H9 (cell line): ENCODE measurements around the gene ENG. TPM values are rescaled to one million over a fixed set of nuclear protein-coding genes. Genes with fewer than 3 reads are reported as not detected.
A peak's percentile ranks its signal among the peaks of the same experiment; 100 is the strongest.

Experiments used
- DNase-seq: peaks from one replicate; pipeline ENCODE4 v3.0.0-alpha.2; 2017
- H2AFZ ChIP-seq: one replicate; pipeline ENCODE4 v1.6.1; 2013; ENCODE audit warnings: mild to moderate bottlenecking, low read length, control low read depth, moderate library complexity
- H2AK5ac ChIP-seq: 2 replicates; pipeline ENCODE4 v1.6.1; 2013; ENCODE audit warnings: low read length, control low read depth, mixed read lengths; ENCODE audit not compliant: insufficient read length
- H2BK120ac ChIP-seq: one replicate; pipeline ENCODE4 v1.6.1; 2013; ENCODE audit warnings: low read depth, mild to moderate bottlenecking, low read length, control low read depth, inconsistent platforms; ENCODE audit not compliant: poor library complexity, severe bottlenecking
- H2BK12ac ChIP-seq: 2 replicates; pipeline ENCODE4 v1.6.1; 2013; ENCODE audit warnings: low read length, control low read depth, mixed read lengths, low read depth; ENCODE audit not compliant: insufficient read length
- H2BK15ac ChIP-seq: 2 replicates; pipeline ENCODE4 v1.6.1; 2013; ENCODE audit warnings: low read depth, low read length, control low read depth
- H2BK20ac ChIP-seq: one replicate; pipeline ENCODE4 v1.6.1; 2013; ENCODE audit warnings: low read depth, mild to moderate bottlenecking, low read length, control low read depth, inconsistent platforms; ENCODE audit not compliant: poor library complexity, severe bottlenecking
- H2BK5ac ChIP-seq: 2 replicates; pipeline ENCODE4 v1.6.1; 2013; ENCODE audit warnings: low read length, control low read depth, mixed read lengths; ENCODE audit not compliant: insufficient read length
- H3K14ac ChIP-seq: 2 replicates; pipeline ENCODE4 v1.6.1; 2013; ENCODE audit warnings: low read length, control low read depth; ENCODE audit not compliant: insufficient read depth
- H3K18ac ChIP-seq: 2 replicates; pipeline ENCODE4 v1.6.1; 2013; ENCODE audit warnings: low read depth, mild to moderate bottlenecking, mixed read lengths, low read length, control low read depth; ENCODE audit not compliant: insufficient read length
- H3K23ac ChIP-seq: 2 replicates; pipeline ENCODE4 v1.6.1; 2013; ENCODE audit warnings: low read length, control low read depth, mixed read lengths, low read depth; ENCODE audit not compliant: insufficient read length
- H3K23me2 ChIP-seq: 2 replicates; pipeline ENCODE4 v1.6.1; 2013; ENCODE audit warnings: low read depth, mild to moderate bottlenecking, mixed read lengths, low read length, control low read depth; ENCODE audit not compliant: insufficient read length, poor library complexity, severe bottlenecking
- H3K27ac ChIP-seq: 2 replicates; pipeline ENCODE4 v1.5.1; 2013; ENCODE audit warnings: low read length, control low read depth, mixed read lengths, low read depth; ENCODE audit not compliant: insufficient read length
- H3K27me3 ChIP-seq: 2 replicates; pipeline ENCODE4 v1.6.1; 2013; ENCODE audit warnings: low read length, control low read depth, inconsistent platforms; ENCODE audit not compliant: insufficient read depth
- H3K4ac ChIP-seq: 2 replicates; pipeline ENCODE4 v1.6.1; 2013; ENCODE audit warnings: low read depth, mild to moderate bottlenecking, control low read depth, inconsistent platforms, low read length, moderate library complexity
- H3K4me1 ChIP-seq: 2 replicates; pipeline ENCODE4 v1.6.1; 2013; ENCODE audit warnings: low read length, control low read depth, inconsistent platforms; ENCODE audit not compliant: insufficient read depth
- H3K4me2 ChIP-seq: 2 replicates; pipeline ENCODE4 v1.6.1; 2013; ENCODE audit warnings: low read length, control low read depth, mixed read lengths; ENCODE audit not compliant: insufficient read length, insufficient read depth
- H3K56ac ChIP-seq: 2 replicates; pipeline ENCODE4 v1.6.1; 2013; ENCODE audit warnings: low read depth, mild to moderate bottlenecking, mixed read lengths, low read length, control low read depth; ENCODE audit not compliant: insufficient read length
- H3K79me1 ChIP-seq: 2 replicates; pipeline ENCODE4 v1.6.1; 2013; ENCODE audit warnings: low read depth, mild to moderate bottlenecking, moderate library complexity, low read length, control low read depth, inconsistent platforms; ENCODE audit not compliant: insufficient read depth, poor library complexity, severe bottlenecking
- H3K79me2 ChIP-seq: 2 replicates; pipeline ENCODE4 v1.6.1; 2013; ENCODE audit warnings: low read length, control low read depth, inconsistent platforms; ENCODE audit not compliant: insufficient read depth
- H3K9ac ChIP-seq: 2 replicates; pipeline ENCODE4 v1.6.1; 2013; ENCODE audit warnings: low read length, control low read depth, mixed read lengths; ENCODE audit not compliant: insufficient read length; ENCODE audit errors: extremely low read depth
- H3K9me3 ChIP-seq: one replicate; pipeline ENCODE4 v1.6.1; 2013; ENCODE audit warnings: low read depth, low read length, inconsistent platforms; ENCODE audit not compliant: control insufficient read depth
- H3T11ph ChIP-seq: one replicate; pipeline ENCODE4 v1.6.1; 2013; ENCODE audit warnings: mild to moderate bottlenecking, low read length, control low read depth, inconsistent platforms
- H4K20me1 ChIP-seq: one replicate; pipeline ENCODE4 v1.6.1; 2013; ENCODE audit not compliant: control insufficient read depth, insufficient read length, insufficient read depth
- H4K5ac ChIP-seq: 2 replicates; pipeline ENCODE4 v1.6.1; 2013; ENCODE audit warnings: low read depth, mild to moderate bottlenecking, mixed read lengths, low read length, control low read depth; ENCODE audit not compliant: insufficient read length
- H4K8ac ChIP-seq: replicated peaks from 2 replicates; pipeline ENCODE4 v1.6.1; 2013; ENCODE audit warnings: low read length, control low read depth, mixed read lengths, low read depth; ENCODE audit not compliant: insufficient read length
- H4K91ac ChIP-seq: 2 replicates; pipeline ENCODE4 v1.6.1; 2013; ENCODE audit warnings: low read depth, mild to moderate bottlenecking, moderate library complexity, mixed read lengths, low read length, control low read depth; ENCODE audit not compliant: insufficient read length
- H3K27ac Mint-ChIP-seq, 3 experiments: 2 replicates in 2 of 3; 3 replicates in 1 of 3; pipeline ENCODE4 v1.8.0; 2020 to 2021; ENCODE audit warnings: mixed read lengths in 3 of 3, mild to moderate bottlenecking in 1 of 3, moderate library complexity in 1 of 3
- H3K27me3 Mint-ChIP-seq: 2 replicates; pipeline ENCODE4 v1.8.0; 2021; ENCODE audit warnings: low read depth, mild to moderate bottlenecking, moderate library complexity, mixed read lengths
- H3K36me3 Mint-ChIP-seq, 3 experiments: 2 replicates in 2 of 3; 3 replicates in 1 of 3; pipeline ENCODE4 v1.8.0; 2020 to 2021; ENCODE audit warnings: low read depth in 3 of 3, mixed read lengths in 3 of 3; ENCODE audit not compliant: insufficient read depth in 1 of 3
- H3K4me1 Mint-ChIP-seq, 2 experiments: 2 replicates each; pipeline ENCODE4 v1.8.0; 2020; ENCODE audit warnings: mixed read lengths in 2 of 2
- H3K4me3 Mint-ChIP-seq, 2 experiments: 2 replicates in 1 of 2; 3 replicates in 1 of 2; pipeline ENCODE4 v1.8.0; 2020 to 2021; ENCODE audit warnings: mild to moderate bottlenecking in 2 of 2, mixed read lengths in 2 of 2, moderate library complexity in 1 of 2
- H3K9me3 Mint-ChIP-seq, 2 experiments: 2 replicates in 1 of 2; 3 replicates in 1 of 2; pipeline ENCODE4 v1.8.0; 2020; ENCODE audit warnings: mild to moderate bottlenecking in 2 of 2, mixed read lengths in 2 of 2, moderate library complexity in 1 of 2
- CTCF ChIP-seq: fragments of 200-600 bp; sonication (generic); conservative IDR thresholded peaks from 3 replicates; pipeline ENCODE4 v1.8.0; 2021; ENCODE audit warnings: antibody characterized with exemption, mild to moderate bottlenecking
- whole genome bisulfite sequencing: extraction: QIAGEN DNeasy Blood & Tissue Kit; methylation state at CpG from one replicate; pipeline ENCODE4 v1.1.7; 2013; ENCODE audit warnings: missing lambda C conversion rate, low lambda C conversion rate, mixed read lengths; ENCODE audit not compliant: insufficient read length; ENCODE audit errors: extremely low coverage; 5-methylcytosine and 5-hydroxymethylcytosine counted together
- total RNA-seq: library from RNA; stranded (reverse); gene quantifications from 2 replicates; pipeline ENCODE4 v1.2.1, GENCODE V29; 2021

ENG gene
- total RNA-seq, 1 experiment from 2014 or later = 2.1 TPM

- no peak overlapping the region for H2AK5ac ChIP-seq
- H3K27me3 ChIP-seq = 0 out of 2 replicates have a peak, but pooled peaks cover 2% of the 10 kb centered on the region
- H4K91ac ChIP-seq = no peak overlapping the region
- H3K4ac ChIP-seq = no peak overlapping the region
- Mint-ChIP-seq H3K36me3 (no peaks in the 10 kb centered on the region; a peak in 1 of 7 replicates), H3K4me1 (peaks cover 23 to 40% of the 10 kb centered on the region in 2 experiments), H3K4me3 (peak overlapping the region in 1 of 2 experiments; percentile 66; a peak in 3 of 5 replicates), H3K27me3 (peaks cover 24% of the 10 kb centered on the region), H3K9me3 (no peaks in the 10 kb centered on the region), H3K27ac (no peak overlapping the region)
- H3K23me2 ChIP-seq = peaks cover 7% of the 10 kb centered on the region
- H3K4me1 ChIP-seq = no peaks in the 10 kb centered on the region
- H3K4me2 ChIP-seq = no peak overlapping the region
- no peak overlapping the region for H2AFZ ChIP-seq
- no peak overlapping the region for H2BK5ac ChIP-seq
- no peak overlapping the region for H3K14ac ChIP-seq
- no peak overlapping the region for H2BK120ac ChIP-seq
- H3K56ac ChIP-seq = no peak overlapping the region
- H3K27ac ChIP-seq = no peak overlapping the region
- no peak overlapping the region for H3T11ph ChIP-seq
- H2BK12ac ChIP-seq = no peak overlapping the region
- no peak overlapping the region for H4K5ac ChIP-seq
- no peak overlapping the region for H3K23ac ChIP-seq
- no peaks in the 10 kb centered on the region for H3K9me3 ChIP-seq
- H3K18ac ChIP-seq = no peak overlapping the region
- no peaks in the 10 kb centered on the region for H4K20me1 ChIP-seq
- no peaks in the 10 kb centered on the region for H3K79me1 ChIP-seq
- DNase-seq = no peak
- no peak for TF ChIP-seq CTCF
- H3K79me2 ChIP-seq = no peaks in the 10 kb centered on the region
- no CpG with 5 or more reads among the region's 7 CpGs for WGBS
- H2BK15ac ChIP-seq = no peak overlapping the region
- H2BK20ac ChIP-seq = no peak overlapping the region
- H3K9ac ChIP-seq = no peak overlapping the region
- H4K8ac ChIP-seq = no peak overlapping the region
Observed at GRCh38 chr9:127826253-127826913, 28.1 kb downstream of the ENG start.
